Loucy (cell line): Measurements from ENCODE around the gene PDGFC.

Experiments
- H2AFZ ChIP-seq: fragments of 200-600 bp; sonication (generic); 2 replicates; pipeline ENCODE4 v1.6.0; 2016; ENCODE audit warnings: antibody characterized with exemption, mild to moderate bottlenecking, low read length, moderate library complexity
- H3F3A ChIP-seq: fragments of 200-600 bp; 2 replicates; pipeline ENCODE4 v1.6.0; 2016; ENCODE audit warnings: antibody characterized with exemption, low read depth, mild to moderate bottlenecking
- H3K27me3 ChIP-seq: fragments of 200-600 bp; sonication (generic); 2 replicates; pipeline ENCODE4 v1.6.1; 2014; ENCODE audit warnings: low read length, mild to moderate bottlenecking; ENCODE audit not compliant: insufficient read depth, poor library complexity, severe bottlenecking
- H3K36me3 ChIP-seq: fragments of 200-600 bp; sonication (generic); 2 replicates; pipeline ENCODE4 v1.6.1; 2016; ENCODE audit warnings: low read length; ENCODE audit not compliant: insufficient read depth
- H3K4me1 ChIP-seq: fragments of 200-600 bp; sonication (generic); 2 replicates; pipeline ENCODE4 v1.5.1; 2014; ENCODE audit warnings: low read length, mild to moderate bottlenecking; ENCODE audit not compliant: insufficient read depth, poor library complexity, severe bottlenecking
- H3K4me2 ChIP-seq: fragments of 200-600 bp; sonication (generic); 2 replicates; pipeline ENCODE4 v1.6.0; 2014; ENCODE audit warnings: antibody characterized with exemption, low read length, low read depth, mild to moderate bottlenecking; ENCODE audit not compliant: poor library complexity, severe bottlenecking
- H3K4me3 ChIP-seq: fragments of 200-600 bp; sonication (generic); 2 replicates; pipeline ENCODE4 v1.5.1; 2014; ENCODE audit warnings: low read length, mild to moderate bottlenecking, mixed read lengths; ENCODE audit not compliant: poor library complexity, severe bottlenecking
- H3K79me2 ChIP-seq: fragments of 200-600 bp; sonication (generic); 2 replicates; pipeline ENCODE4 v1.6.1; 2014; ENCODE audit warnings: low read length; ENCODE audit not compliant: insufficient read depth
- H3K9ac ChIP-seq: fragments of 200-600 bp; sonication (generic); 2 replicates; pipeline ENCODE4 v1.6.0; 2014; ENCODE audit warnings: mild to moderate bottlenecking, low read depth, low read length, moderate library complexity; ENCODE audit not compliant: poor library complexity, severe bottlenecking
- H3K9me2 ChIP-seq: fragments of 200-600 bp; sonication (generic); replicated peaks from 2 replicates; pipeline ENCODE4 v1.6.1; 2016; ENCODE audit warnings: low read depth, low read length, mixed read lengths
- H3K9me3 ChIP-seq: fragments of 200-600 bp; sonication (generic); 2 replicates; pipeline ENCODE4 v1.6.1; 2014; ENCODE audit warnings: mild to moderate bottlenecking, antibody characterized with exemption, low read length, low read depth; ENCODE audit not compliant: insufficient read depth
- H4K20me1 ChIP-seq: fragments of 200-600 bp; sonication (generic); 2 replicates; pipeline ENCODE4 v1.6.0; 2014; ENCODE audit warnings: antibody characterized with exemption, low read length, mild to moderate bottlenecking; ENCODE audit not compliant: insufficient read depth, poor library complexity, severe bottlenecking
- CTCF ChIP-seq: fragments of 200-600 bp; sonication (generic); conservative IDR thresholded peaks from 2 replicates; pipeline ENCODE4 v1.5.1; 2014; ENCODE audit warnings: mild to moderate bottlenecking, antibody characterized with exemption, low read length
- EZH2phosphoT487 ChIP-seq: fragments of 200-600 bp; IDR thresholded peaks from 2 replicates; pipeline ENCODE4 v1.6.1; 2018; ENCODE audit warnings: antibody characterized with exemption, mild to moderate bottlenecking, moderate library complexity, borderline replicate concordance

PDGFC gene

GRCh38 chr4:156782491-156782890 lies 189.1 kb downstream of the PDGFC start:
- Histone ChIP-seq H3K36me3 (no peaks in the 10 kb centered on the region), H3K27me3 (no peaks in the 10 kb centered on the region), H4K20me1 (no peaks in the 10 kb centered on the region), H3K4me3 (no peak overlapping the region), H3K9ac (no peak overlapping the region), H2AFZ (no peak overlapping the region), H3K9me2 (no peaks in the 10 kb centered on the region), H3K4me2 (no peak overlapping the region), H3K4me1 (no peaks in the 10 kb centered on the region), H3K79me2 (no peaks in the 10 kb centered on the region), H3K9me3 (no peaks in the 10 kb centered on the region), H3F3A (no peaks in the 10 kb centered on the region)
- TF ChIP-seq CTCF = no peak
- TF ChIP-seq EZH2phosphoT487 = no peak

- H2AFZ ChIP-seq = no peak overlapping the region
- H3K79me2 ChIP-seq = no peaks in the 10 kb centered on the region
- no peaks in the 10 kb centered on the region for H3K36me3 ChIP-seq
- H3F3A ChIP-seq = no peaks in the 10 kb centered on the region
- H3K4me3 ChIP-seq = no peak overlapping the region
- H3K27me3 ChIP-seq = no peaks in the 10 kb centered on the region
- H3K9ac ChIP-seq = no peak overlapping the region
- no peak overlapping the region for H3K4me2 ChIP-seq
- no peaks in the 10 kb centered on the region for H3K9me3 ChIP-seq
- H3K4me1 ChIP-seq = no peaks in the 10 kb centered on the region
- H3K9me2 ChIP-seq = no peaks in the 10 kb centered on the region
- no peaks in the 10 kb centered on the region for H4K20me1 ChIP-seq
- no peak for TF ChIP-seq EZH2phosphoT487
- TF ChIP-seq CTCF = no peak
Measured at GRCh38 chr4:156781852-156782251, 189.7 kb downstream of the PDGFC start.

GRCh38 chr4:156779774-156780173 lies 191.8 kb downstream of the PDGFC start:
- no peak overlapping the region for H3K4me3 ChIP-seq
- H3K4me1 ChIP-seq = no peaks in the 10 kb centered on the region
- H3K36me3 ChIP-seq = no peaks in the 10 kb centered on the region

More at GRCh38 chr4:156779774-156780173, 191.8 kb downstream of the PDGFC start:
- Histone ChIP-seq H4K20me1 (no peaks in the 10 kb centered on the region), H2AFZ (no peak overlapping the region), H3K9me3 (no peaks in the 10 kb centered on the region), H3K9ac (no peak overlapping the region), H3K4me2 (no peak overlapping the region), H3K79me2 (no peaks in the 10 kb centered on the region), H3K9me2 (no peaks in the 10 kb centered on the region), H3K27me3 (no peaks in the 10 kb centered on the region), H3F3A (no peaks in the 10 kb centered on the region)
- TF ChIP-seq EZH2phosphoT487 (no peak), CTCF (no peak)
